ENCODE results near the gene ETS2.
"Not testable (repeated sequence)": the region's sequence is repeated elsewhere in the genome, so short reads cannot be mapped to it uniquely, and the experiment has no call there.

The ETS2 gene

DNA sequence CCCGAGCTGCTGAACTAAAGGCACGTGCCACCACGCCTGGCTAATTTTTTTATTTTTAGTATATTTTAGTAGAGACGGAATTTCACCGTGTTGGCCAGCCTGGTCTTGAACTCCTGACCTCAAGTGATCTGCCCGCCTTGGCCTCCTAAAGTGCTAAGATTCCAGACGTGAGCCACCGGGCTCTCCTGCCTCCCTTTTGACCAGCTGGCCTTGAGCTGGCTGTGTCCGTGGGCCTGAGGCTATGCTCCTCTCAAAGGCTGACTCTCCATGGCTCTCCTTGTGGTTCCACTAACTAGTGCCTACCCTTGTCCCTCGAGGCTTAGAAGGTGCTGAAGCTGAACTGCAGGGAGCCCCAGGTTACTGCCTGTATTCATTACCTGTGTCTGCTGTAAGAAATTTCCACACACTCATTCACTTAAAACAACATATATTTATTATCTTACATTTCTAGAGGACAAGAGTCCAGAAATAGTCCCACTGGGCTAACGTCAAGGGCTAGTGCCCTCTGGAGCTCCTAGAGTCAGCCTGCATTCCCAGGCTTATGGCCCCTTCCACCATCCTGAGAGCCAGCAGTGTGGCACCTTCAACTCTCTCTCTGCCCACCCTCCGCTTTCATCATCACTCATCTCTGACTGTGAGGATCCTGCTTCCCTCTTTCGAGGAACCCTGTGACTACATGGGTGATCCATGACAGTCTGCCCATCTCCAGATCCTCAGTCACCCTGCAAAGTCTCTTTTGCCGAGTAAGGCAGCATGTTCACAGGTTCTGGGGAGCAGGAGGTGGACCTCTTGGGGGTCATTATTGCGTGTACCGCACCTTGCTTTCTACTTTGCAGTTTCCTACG lies 34.9 kb downstream of the ETS2 start:
- TF ChIP-seq, protein P1, sequence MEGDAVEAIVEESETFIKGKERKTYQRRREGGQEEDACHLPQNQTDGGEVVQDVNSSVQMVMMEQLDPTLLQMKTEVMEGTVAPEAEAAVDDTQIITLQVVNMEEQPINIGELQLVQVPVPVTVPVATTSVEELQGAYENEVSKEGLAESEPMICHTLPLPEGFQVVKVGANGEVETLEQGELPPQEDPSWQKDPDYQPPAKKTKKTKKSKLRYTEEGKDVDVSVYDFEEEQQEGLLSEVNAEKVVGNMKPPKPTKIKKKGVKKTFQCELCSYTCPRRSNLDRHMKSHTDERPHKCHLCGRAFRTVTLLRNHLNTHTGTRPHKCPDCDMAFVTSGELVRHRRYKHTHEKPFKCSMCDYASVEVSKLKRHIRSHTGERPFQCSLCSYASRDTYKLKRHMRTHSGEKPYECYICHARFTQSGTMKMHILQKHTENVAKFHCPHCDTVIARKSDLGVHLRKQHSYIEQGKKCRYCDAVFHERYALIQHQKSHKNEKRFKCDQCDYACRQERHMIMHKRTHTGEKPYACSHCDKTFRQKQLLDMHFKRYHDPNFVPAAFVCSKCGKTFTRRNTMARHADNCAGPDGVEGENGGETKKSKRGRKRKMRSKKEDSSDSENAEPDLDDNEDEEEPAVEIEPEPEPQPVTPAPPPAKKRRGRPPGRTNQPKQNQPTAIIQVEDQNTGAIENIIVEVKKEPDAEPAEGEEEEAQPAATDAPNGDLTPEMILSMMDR (conservative IDR thresholded peaks at IDR 0.05): no peak
- no peak for TF ChIP-seq ZFX (IDR thresholded peaks at IDR 0.05)
- H3K27ac ChIP-seq: no peak overlapping the region

DNA sequence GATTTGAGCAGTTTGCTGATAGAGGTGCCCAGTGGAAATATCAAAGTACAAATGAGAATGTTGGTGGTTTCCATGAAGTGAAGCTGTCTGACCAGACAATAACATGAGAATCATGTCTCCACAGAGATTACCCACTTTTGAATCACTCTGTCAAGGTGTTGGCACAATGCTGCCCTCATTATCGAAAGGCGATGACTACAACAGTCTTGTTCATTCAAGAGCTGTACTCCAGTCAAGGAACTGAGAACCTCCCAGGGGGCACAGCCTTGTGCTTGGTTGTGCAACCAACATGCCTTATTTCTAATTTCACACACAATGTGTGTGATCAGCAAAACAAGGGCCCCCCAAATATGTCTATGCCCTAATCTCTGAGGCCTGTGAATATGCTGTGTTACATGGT lies 35.7 kb downstream of the ETS2 start:
- TF ChIP-seq ZFX (IDR thresholded peaks at IDR 0.05): no peak
- TF ChIP-seq, protein P1 (conservative IDR thresholded peaks at IDR 0.05): no peak
- H3K27ac ChIP-seq: no peak overlapping the region

DNA sequence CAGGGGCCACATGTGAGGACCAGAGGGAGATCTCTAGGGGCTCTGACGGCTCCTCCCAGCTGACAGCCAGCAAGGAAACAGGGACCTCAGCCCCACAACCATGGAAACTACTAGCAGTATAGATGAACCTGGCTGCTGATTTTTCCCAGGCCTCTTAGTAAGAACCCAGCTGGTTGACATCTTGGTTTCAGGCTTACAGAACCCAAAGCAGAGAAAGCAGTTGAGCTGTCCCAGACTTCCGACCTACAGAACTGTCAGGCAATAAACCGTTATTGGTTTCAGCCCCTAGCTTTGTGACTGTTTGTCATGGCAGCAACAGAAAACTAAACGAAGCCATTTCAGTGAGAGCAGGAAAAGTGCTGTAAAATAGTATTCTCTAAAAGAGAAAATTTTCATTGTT lies 36.4 kb downstream of the ETS2 start:
- no peak overlapping the region for H3K27ac ChIP-seq
- TF ChIP-seq, protein P1 (conservative IDR thresholded peaks at IDR 0.05): no peak
- TF ChIP-seq ZFX (IDR thresholded peaks at IDR 0.05): no peak

DNA sequence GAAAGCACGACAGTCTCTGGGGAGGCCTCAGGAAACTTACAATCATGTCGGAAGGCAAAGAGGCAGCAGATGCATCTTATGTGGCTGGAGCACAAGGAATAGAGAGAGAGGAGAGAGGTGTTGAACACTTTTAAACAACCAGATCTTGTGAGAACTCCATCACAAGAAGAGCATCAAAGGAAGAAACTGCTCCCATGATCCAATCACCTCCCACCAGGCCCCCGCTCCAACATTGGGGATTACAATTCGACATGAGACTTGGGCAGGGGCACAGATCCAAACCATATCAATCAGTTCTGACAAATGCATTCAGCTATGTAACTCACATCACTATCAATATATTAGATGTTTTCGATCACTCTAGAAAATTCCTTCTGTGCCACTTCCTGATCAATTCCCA lies 37.6 kb downstream of the ETS2 start:
- no peak overlapping the region for H3K27ac ChIP-seq
- TF ChIP-seq ZFX (IDR thresholded peaks at IDR 0.05): no peak
- TF ChIP-seq, protein P1 (conservative IDR thresholded peaks at IDR 0.05): no peak

DNA sequence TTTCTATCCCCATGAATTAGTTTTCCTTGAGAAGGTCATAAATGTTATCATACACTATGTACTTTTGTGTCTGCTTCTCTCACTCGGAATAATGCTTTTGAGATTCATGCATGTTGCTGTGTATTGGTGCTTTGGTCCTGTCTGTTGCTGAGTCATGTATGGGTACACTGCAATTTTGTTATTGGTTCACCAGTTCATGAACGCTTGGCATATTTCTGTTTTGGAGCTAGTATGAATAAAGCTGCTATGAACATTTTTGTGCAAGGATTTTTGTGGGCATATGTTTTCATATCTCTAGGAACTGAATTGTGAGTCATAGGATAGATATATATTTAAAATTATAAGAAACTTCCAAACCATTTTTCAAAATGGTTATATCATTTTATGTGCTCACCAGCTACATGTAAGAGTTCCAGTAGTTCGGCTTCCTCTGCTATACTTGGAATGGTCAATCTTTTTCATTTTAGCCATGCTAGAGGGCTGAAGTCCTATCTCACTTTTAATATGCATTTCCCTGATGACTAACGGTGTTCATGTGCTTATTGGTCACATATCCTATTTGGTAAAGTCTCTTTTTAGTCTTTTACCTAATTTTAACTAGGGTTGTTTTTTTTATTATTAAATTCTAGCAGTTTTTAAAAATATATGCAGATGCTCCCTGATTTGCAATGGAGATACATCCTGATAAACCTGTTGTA lies 38.2 kb downstream of the ETS2 start:
- H3K27ac ChIP-seq: no peak overlapping the region

DNA sequence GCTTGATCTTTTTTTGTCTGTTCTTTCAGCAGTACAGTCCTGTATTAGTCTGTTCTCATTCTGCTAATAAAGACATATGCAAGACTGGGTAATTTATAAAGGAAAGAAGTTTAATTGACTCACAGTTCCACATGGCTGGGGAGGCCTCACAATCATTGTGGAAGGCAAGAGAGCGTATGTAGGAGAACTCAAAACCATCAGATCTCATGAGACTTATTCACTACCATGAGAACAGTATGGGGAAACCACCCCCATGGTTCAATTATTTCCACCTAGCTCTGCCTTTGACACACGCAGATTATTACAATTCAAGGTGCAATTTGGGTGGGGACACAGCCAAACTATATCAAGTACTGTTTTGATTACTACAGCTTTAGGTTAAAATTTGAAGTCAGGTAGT lies 39.6 kb downstream of the ETS2 start:
- not testable (repeated sequence) for H3K27ac ChIP-seq

More for the DNA sequence above, 38.2 kb downstream of the ETS2 start:
- TF ChIP-seq ZFX (IDR thresholded peaks at IDR 0.05): no peak
- TF ChIP-seq, protein P1 (conservative IDR thresholded peaks at IDR 0.05): no peak

DNA sequence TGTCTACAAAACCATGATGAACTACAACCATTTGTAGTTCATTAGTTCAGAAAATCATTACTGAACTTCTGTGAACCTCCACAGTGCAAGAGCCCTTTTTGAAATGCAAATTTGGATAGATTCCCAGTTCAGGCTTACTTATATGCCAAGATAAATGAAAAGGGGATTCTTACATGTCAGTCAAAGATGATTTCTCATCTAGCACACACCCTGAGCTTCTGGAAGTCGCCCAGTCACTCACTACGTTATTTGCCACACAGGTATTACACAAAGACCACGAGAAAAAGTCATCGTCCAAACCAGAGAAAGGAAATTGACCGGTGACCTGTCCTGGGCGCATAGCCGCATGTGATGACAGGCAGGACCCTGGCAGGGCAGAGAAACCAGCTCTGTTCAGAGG lies 41.8 kb downstream of the ETS2 start:
- H3K27ac ChIP-seq: no peak overlapping the region
- TF ChIP-seq, protein P1 (conservative IDR thresholded peaks at IDR 0.05): no peak
- no peak for TF ChIP-seq ZFX (IDR thresholded peaks at IDR 0.05)
